Activated T-helper 2 cell treated with anti-CD3 and anti-CD28 coated beads, Interferon-gamma antibody, Interleukin-2, Interleukin-4, amounts not matched to agents 10 μg/mL and 5 μg/mL and 100 μg/mL, durations not matched to agents 14 hours and 24 hours and 36 hours (primary cell): Measurements from ENCODE around the gene ITGBL1. TPM values are rescaled to one million over a fixed set of nuclear protein-coding genes. Genes with fewer than 3 reads are reported as not detected.

Experiments
- DNase-seq: peaks from one replicate; pipeline ENCODE4 v3.0.0; 2021; ENCODE audit warnings: low spot score
- H3K27ac Mint-ChIP-seq: one replicate; pipeline ENCODE4 v1.8.0; 2021; ENCODE audit warnings: mixed read lengths
- H3K27me3 Mint-ChIP-seq: one replicate; pipeline ENCODE4 v1.8.0; 2021; ENCODE audit warnings: low read depth, mixed read lengths
- H3K36me3 Mint-ChIP-seq: one replicate; pipeline ENCODE4 v1.8.0; 2021; ENCODE audit warnings: low read depth, mixed read lengths
- H3K4me1 Mint-ChIP-seq: one replicate; pipeline ENCODE4 v1.8.0; 2021; ENCODE audit warnings: low read depth, mixed read lengths
- H3K4me3 Mint-ChIP-seq: one replicate; pipeline ENCODE4 v1.8.0; 2021; ENCODE audit warnings: low read depth, mild to moderate bottlenecking, moderate library complexity, mixed read lengths
- H3K9me3 Mint-ChIP-seq: one replicate; pipeline ENCODE4 v1.8.0; 2021; ENCODE audit warnings: mixed read lengths
- intact Hi-C: fragments of 100-400 bp; cut with micrococcal nuclease; formaldehyde crosslinking; loops from one replicate; pipeline ENCODE4 v1.15.1; 2023
- total RNA-seq: library from RNA; stranded (reverse); gene quantifications from 2 replicates; pipeline ENCODE4 v1.2.3, GENCODE V29; 2022

ITGBL1 gene
- total RNA-seq, 1 donor from 2014 or later = not detected

- Mint-ChIP-seq H3K4me3 (no peak overlapping the region), H3K36me3 (no peaks in the 10 kb centered on the region), H3K27ac (no peak overlapping the region), H3K4me1 (no peaks in the 10 kb centered on the region), H3K27me3 (no peaks in the 10 kb centered on the region), H3K9me3 (no peaks in the 10 kb centered on the region)
- DNase-seq = no peak
- intact Hi-C loops = no loop called here
Observed at GRCh38 chr13:101739382-101740178, 287.1 kb downstream of the ITGBL1 start.

DNA sequence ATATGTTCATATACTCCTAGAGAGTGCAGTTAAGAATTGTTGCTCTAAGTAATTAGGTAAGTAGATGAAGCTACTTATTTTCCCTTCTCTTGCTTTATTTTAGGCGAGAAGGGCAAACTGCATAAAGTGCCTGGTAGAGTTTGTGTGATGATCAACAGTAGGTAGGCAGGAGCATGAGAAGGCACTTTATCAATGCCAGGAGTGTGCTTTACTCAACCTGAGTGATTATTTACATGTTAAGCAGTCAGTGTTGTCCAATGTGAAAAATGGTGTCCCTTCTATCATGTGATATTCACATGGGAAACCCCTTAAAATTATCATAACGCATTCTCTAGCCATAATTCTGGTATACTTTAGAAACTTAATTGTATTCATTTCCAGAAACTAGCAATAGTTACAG lies 294.0 kb downstream of the ITGBL1 start:
- H3K4me3 Mint-ChIP-seq = no peak overlapping the region
- no peaks in the 10 kb centered on the region for H3K4me1 Mint-ChIP-seq
- DNase-seq = no peak
- no peaks in the 10 kb centered on the region for H3K27me3 Mint-ChIP-seq
- intact Hi-C loops = no loop called here
- no peaks in the 10 kb centered on the region for H3K36me3 Mint-ChIP-seq
- no peaks in the 10 kb centered on the region for H3K9me3 Mint-ChIP-seq
- no peak overlapping the region for H3K27ac Mint-ChIP-seq

DNA sequence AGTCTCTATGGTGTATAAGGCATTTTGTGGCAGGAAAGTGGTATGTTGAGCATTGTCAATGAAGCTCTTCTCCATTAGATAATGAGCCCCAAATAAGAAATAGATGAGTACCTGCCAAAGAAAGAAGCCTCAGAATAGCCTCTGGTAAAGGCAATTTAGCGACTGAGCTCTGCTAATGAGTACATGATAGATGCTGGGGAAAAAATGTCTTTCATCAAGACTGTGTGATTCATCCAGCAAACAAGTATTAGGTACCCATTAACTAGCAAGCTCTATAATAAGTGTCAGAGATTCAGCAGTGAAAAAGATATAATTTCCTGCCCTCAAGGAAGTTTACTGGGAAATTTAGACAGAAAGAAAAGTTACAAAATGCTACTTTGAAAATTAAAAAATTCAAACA lies 294.6 kb downstream of the ITGBL1 start:
- H3K27ac Mint-ChIP-seq = no peak overlapping the region
- H3K4me1 Mint-ChIP-seq = no peaks in the 10 kb centered on the region
- no peaks in the 10 kb centered on the region for H3K27me3 Mint-ChIP-seq
- intact Hi-C loops = no loop called here
- no peaks in the 10 kb centered on the region for H3K9me3 Mint-ChIP-seq
- no peak overlapping the region for H3K4me3 Mint-ChIP-seq
- no peaks in the 10 kb centered on the region for H3K36me3 Mint-ChIP-seq
- no peak for DNase-seq

DNA sequence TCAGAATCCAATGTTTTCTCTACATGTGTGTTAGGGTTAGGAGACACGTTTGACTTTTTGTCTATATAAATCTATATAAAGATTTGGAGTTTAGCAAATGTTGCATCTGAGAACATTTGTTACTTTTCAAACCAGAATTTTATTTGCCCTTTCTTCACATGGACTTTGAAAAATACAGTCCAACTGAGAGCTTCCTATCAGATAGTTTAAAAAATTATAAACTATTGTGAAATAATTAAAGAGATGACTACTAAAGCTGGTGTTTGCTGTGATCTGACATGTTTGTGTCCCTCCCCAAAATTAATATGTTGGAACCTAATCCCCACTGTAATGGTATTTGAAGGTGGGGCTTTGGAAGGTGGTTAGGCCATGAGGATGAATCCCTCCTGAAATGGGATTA lies 297.1 kb downstream of the ITGBL1 start:
- Mint-ChIP-seq H3K27ac (no peak overlapping the region), H3K4me3 (no peak overlapping the region), H3K36me3 (no peaks in the 10 kb centered on the region), H3K27me3 (no peaks in the 10 kb centered on the region), H3K9me3 (no peaks in the 10 kb centered on the region), H3K4me1 (no peaks in the 10 kb centered on the region)
- intact Hi-C loops = no loop called here
- no peak for DNase-seq

DNA sequence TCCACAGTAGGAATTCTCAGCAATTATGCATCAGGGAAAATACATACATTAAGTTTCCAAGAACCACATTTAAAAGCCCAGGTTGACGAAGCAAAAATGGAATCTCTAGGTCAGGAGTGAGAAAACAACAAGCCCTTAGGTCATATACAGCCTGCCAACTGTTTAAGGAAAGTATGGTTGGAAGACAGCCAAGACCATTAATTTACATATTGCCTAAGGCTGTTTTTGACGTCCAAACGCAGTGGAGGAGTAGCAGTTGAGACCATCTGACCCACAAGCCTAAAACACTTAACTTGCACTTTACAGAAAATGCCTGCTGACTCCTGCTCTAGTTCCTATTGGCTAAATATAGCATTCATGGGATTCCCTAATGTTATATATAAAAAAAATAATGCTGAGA lies 299.0 kb downstream of the ITGBL1 start:
- Mint-ChIP-seq H3K4me3 (no peak overlapping the region), H3K9me3 (no peaks in the 10 kb centered on the region), H3K27ac (no peak overlapping the region), H3K36me3 (no peaks in the 10 kb centered on the region), H3K27me3 (no peaks in the 10 kb centered on the region), H3K4me1 (no peaks in the 10 kb centered on the region)
- no peak for DNase-seq
- intact Hi-C loops = no loop called here

GRCh38 chr13:101752432-101752831 lies 300.0 kb downstream of the ITGBL1 start:
- no peak overlapping the region for H3K27ac Mint-ChIP-seq
- H3K36me3 Mint-ChIP-seq = no peaks in the 10 kb centered on the region
- H3K27me3 Mint-ChIP-seq = no peaks in the 10 kb centered on the region
- H3K9me3 Mint-ChIP-seq = no peaks in the 10 kb centered on the region
- H3K4me3 Mint-ChIP-seq = no peak overlapping the region
- no peak for DNase-seq
- H3K4me1 Mint-ChIP-seq = no peaks in the 10 kb centered on the region
- intact Hi-C loops = no loop called here

GRCh38 chr13:101755228-101755887 lies 302.9 kb downstream of the ITGBL1 start:
- Mint-ChIP-seq H3K27ac (no peak overlapping the region), H3K9me3 (no peaks in the 10 kb centered on the region), H3K4me3 (no peak overlapping the region), H3K36me3 (no peaks in the 10 kb centered on the region), H3K4me1 (no peaks in the 10 kb centered on the region), H3K27me3 (no peaks in the 10 kb centered on the region)
- DNase-seq = no peak
- intact Hi-C loops = no loop called here

- intact Hi-C loops = loop anchor here (1.0 to 2.0 kb wide), 2 partner anchors 243 to 613 kb away; no protein-coding TSS in a partner anchor
- Mint-ChIP-seq H3K36me3 (no peaks in the 10 kb centered on the region), H3K4me1 (no peaks in the 10 kb centered on the region), H3K27me3 (peaks cover 2% of the 10 kb centered on the region), H3K27ac (no peak overlapping the region), H3K9me3 (no peaks in the 10 kb centered on the region), H3K4me3 (no peak overlapping the region)
- no peak for DNase-seq
Observed at GRCh38 chr13:101757446-101758039, 305.1 kb downstream of the ITGBL1 start.

- H3K4me1 Mint-ChIP-seq = no peaks in the 10 kb centered on the region
- intact Hi-C loops = no loop called here
- no peak overlapping the region for H3K27ac Mint-ChIP-seq
- peaks cover 2% of the 10 kb centered on the region for H3K27me3 Mint-ChIP-seq
- no peak overlapping the region for H3K4me3 Mint-ChIP-seq
- no peak for DNase-seq
- no peaks in the 10 kb centered on the region for H3K36me3 Mint-ChIP-seq
- H3K9me3 Mint-ChIP-seq = no peaks in the 10 kb centered on the region
Observed at GRCh38 chr13:101763191-101763590, 310.7 kb downstream of the ITGBL1 start.

Other genes starting within 250 kb of the ITGBL1 start
- not detected in 2 replicates for gene NALCN, start 36.2 kb upstream of the ITGBL1 start, total RNA-seq